ENCODE measurements around the gene DCX. TPM values are rescaled to one million over a fixed set of nuclear protein-coding genes. Genes with fewer than 3 reads are reported as not detected.
A peak's percentile ranks its signal among the peaks of the same experiment; 100 is the strongest.

DCX gene
- total and polyA plus RNA-seq, 9 of the 15 experiments (the other 6 are each of a cell fraction or from before 2014, with no cell fraction given), result not detected

GRCh38 chrX:111447298-111447697 is 35.3 kb upstream of the DCX start (continued):
- TF ChIP-seq, protein P1, sequence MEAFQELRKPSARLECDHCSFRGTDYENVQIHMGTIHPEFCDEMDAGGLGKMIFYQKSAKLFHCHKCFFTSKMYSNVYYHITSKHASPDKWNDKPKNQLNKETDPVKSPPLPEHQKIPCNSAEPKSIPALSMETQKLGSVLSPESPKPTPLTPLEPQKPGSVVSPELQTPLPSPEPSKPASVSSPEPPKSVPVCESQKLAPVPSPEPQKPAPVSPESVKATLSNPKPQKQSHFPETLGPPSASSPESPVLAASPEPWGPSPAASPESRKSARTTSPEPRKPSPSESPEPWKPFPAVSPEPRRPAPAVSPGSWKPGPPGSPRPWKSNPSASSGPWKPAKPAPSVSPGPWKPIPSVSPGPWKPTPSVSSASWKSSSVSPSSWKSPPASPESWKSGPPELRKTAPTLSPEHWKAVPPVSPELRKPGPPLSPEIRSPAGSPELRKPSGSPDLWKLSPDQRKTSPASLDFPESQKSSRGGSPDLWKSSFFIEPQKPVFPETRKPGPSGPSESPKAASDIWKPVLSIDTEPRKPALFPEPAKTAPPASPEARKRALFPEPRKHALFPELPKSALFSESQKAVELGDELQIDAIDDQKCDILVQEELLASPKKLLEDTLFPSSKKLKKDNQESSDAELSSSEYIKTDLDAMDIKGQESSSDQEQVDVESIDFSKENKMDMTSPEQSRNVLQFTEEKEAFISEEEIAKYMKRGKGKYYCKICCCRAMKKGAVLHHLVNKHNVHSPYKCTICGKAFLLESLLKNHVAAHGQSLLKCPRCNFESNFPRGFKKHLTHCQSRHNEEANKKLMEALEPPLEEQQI (IDR thresholded peaks at IDR 0.05), result no peak
- no peak for TF ChIP-seq SRSF1 (IDR thresholded peaks at IDR 0.05; ENCODE audit: low read depth, low read length)
- TF ChIP-seq CREM (IDR thresholded peaks at IDR 0.05; ENCODE audit: low read depth), result no peak
- no peak for TF ChIP-seq KDM1A (IDR thresholded peaks at IDR 0.05)
- TF ChIP-seq ARHGAP35 (IDR thresholded peaks at IDR 0.05; ENCODE audit: partially characterized antibody), result no peak
- TF ChIP-seq RAD51 (IDR thresholded peaks at IDR 0.05; ENCODE audit: borderline replicate concordance, low read depth), result no peak
- no peak for TF ChIP-seq NCOA2 (IDR thresholded peaks at IDR 0.05; ENCODE audit: partially characterized antibody in 2 of 2)
- TF ChIP-seq JUN (IDR thresholded peaks at IDR 0.05; ENCODE audit: borderline replicate concordance, low read depth, low read length), result no peak
- no peak for TF ChIP-seq JUN (CRISPR knock-in tag; IDR thresholded peaks at IDR 0.05; ENCODE audit: borderline replicate concordance)
- TF ChIP-seq TCF15 (CRISPR knock-in tag; IDR thresholded peaks at IDR 0.05), result no peak
- peak; percentile 76 for TF ChIP-seq ETV1 (tag; conservative IDR thresholded peaks at IDR 0.05; ENCODE audit: low read depth)
- no peak for TF ChIP-seq CBX2 (IDR thresholded peaks at IDR 0.05; ENCODE audit: insufficient read depth, low read length, poor library complexity, severe bottlenecking)
- TF ChIP-seq, protein P2, sequence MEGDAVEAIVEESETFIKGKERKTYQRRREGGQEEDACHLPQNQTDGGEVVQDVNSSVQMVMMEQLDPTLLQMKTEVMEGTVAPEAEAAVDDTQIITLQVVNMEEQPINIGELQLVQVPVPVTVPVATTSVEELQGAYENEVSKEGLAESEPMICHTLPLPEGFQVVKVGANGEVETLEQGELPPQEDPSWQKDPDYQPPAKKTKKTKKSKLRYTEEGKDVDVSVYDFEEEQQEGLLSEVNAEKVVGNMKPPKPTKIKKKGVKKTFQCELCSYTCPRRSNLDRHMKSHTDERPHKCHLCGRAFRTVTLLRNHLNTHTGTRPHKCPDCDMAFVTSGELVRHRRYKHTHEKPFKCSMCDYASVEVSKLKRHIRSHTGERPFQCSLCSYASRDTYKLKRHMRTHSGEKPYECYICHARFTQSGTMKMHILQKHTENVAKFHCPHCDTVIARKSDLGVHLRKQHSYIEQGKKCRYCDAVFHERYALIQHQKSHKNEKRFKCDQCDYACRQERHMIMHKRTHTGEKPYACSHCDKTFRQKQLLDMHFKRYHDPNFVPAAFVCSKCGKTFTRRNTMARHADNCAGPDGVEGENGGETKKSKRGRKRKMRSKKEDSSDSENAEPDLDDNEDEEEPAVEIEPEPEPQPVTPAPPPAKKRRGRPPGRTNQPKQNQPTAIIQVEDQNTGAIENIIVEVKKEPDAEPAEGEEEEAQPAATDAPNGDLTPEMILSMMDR (IDR thresholded peaks at IDR 0.05 in 2 of 3, conservative IDR thresholded peaks at IDR 0.05 in 1 of 3; ENCODE audit: insufficient read depth in 2 of 3, low read depth in 1 of 3, low read length in 3 of 3), result peak; percentile 51 to 56 (median 53); a peak in 5 of 6 replicates
- no peak for TF ChIP-seq ZNF583 (CRISPR knock-in tag; IDR thresholded peaks at IDR 0.05)
- no peak for TF ChIP-seq ZNF175 (CRISPR knock-in tag; IDR thresholded peaks at IDR 0.05; ENCODE audit: low read depth)
- TF ChIP-seq MEIS2 (IDR thresholded peaks at IDR 0.05; ENCODE audit: partially characterized antibody), result peak; percentile 96
- no peak for TF ChIP-seq ZFP30 (CRISPR knock-in tag; IDR thresholded peaks at IDR 0.05; ENCODE audit: borderline replicate concordance)
- no peak for TF ChIP-seq RBM14 (IDR thresholded peaks at IDR 0.05; ENCODE audit: borderline replicate concordance, insufficient read depth, low read depth, low read length)
- no peak for TF ChIP-seq NR4A1 (CRISPR knock-in tag; IDR thresholded peaks at IDR 0.05)
- TF ChIP-seq NR4A1 (tag; IDR thresholded peaks at IDR 0.05), result no peak
- no peak for TF ChIP-seq COPS2 (conservative IDR thresholded peaks at IDR 0.05)
- TF ChIP-seq RBM34 (IDR thresholded peaks at IDR 0.05; ENCODE audit: borderline replicate concordance, insufficient read depth, low read length), result no peak

Measured in K562 (cell line).